OCI-LY3 (cell line): ENCODE results near the gene MROH2B.

ENCODE experiments used
- CTCF ChIP-seq: fragments of 200-600, 300-600 bp; sonication (generic); IDR thresholded peaks from 2 replicates; pipeline ENCODE4 v1.5.1; 2014; ENCODE audit warnings: antibody characterized with exemption, low read length, low read depth
- EZH2phosphoT487 ChIP-seq: fragments of 200-600 bp; shearing (Covaris generic); IDR thresholded peaks from 2 replicates; pipeline ENCODE4 v1.6.1; 2018; ENCODE audit warnings: antibody characterized with exemption, mixed run types, low read depth

DNA sequence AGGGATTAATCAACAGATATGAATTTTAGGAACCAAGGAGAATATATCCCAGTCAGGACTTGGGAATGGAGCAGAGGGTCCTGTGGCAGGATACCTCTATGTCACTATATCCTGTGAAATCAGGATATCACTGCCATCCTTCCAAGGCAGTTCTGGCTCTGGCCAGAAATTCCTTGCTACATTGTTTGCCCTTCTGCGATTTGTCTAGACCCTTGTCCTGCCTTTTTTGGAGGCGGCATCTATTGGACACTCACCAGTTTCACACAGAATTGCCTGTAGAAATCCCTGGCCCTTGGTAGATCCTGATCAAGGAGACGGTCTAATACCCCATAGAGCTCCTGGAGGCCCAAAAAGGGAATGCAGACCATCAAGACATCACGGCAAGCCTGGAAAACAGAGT, 71.2 kb downstream of the MROH2B start:
- TF ChIP-seq CTCF = no peak
- no peak for TF ChIP-seq EZH2phosphoT487
